Ammon's horn (tissue), 1 donor: ENCODE data around the gene ERC1.

Experiments
- DNase-seq: peaks from one replicate; pipeline ENCODE4 v3.0.0-alpha.2; 2016; ENCODE audit warnings: low spot score

Gene ERC1

DNA sequence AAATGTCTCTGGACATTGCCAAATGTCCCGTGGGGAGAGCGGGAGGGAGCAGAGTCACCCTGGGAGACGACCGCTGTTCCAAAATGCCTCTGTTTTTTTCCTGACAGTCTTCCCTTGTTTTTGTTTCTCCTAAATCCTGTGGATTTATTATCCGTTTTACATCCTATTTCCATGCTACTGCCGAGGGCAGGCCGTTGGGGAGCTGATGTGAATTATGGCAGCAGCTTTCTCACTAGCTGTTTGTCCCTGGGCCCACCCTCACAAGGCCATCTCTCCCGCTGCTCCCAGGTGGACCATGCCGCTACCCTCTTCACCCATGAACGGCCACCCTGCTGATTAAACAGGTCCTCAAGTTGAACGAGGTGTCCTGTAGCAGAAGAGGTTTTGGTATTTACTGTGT, 548.1 kb downstream of the ERC1 start:
- no peak for DNase-seq

DNA sequence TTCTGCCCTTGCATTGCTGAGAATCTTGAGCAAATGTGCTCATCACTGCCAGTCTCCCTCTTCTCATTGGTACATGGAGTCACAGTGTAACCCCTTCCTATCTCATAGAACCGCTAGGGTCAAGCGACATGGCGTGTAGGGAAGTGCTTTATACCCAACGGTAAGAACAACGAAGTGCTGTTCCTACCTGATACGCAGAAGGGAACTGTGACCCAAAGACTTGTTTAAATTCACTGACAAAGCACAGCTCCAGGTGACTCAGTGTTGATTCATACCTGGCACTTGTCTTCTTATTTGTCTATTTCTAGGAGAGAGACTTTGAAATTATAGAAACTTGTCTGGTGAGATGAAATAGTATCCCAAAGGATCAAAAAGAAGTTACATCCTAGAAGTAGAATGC, 549.7 kb downstream of the ERC1 start:
- no peak for DNase-seq

DNA sequence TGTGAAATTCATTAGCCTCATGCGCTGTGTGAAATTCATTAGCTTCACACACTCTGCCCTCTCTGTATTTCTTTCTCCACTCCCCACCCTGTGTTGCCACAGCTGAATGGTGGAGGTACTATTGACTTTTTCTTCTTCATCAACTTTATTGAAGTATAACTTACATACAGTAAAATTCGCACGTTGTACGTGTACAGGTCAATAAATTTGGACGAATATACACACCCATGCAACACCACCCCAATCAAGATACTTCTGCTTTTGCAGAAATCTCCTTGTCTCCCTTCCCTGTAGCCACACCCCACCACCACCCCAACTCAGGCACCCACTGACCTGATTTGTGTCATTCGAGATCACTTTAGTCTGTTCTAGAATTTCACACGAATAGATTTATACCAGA, 551.6 kb downstream of the ERC1 start:
- DNase-seq: no peak

DNA sequence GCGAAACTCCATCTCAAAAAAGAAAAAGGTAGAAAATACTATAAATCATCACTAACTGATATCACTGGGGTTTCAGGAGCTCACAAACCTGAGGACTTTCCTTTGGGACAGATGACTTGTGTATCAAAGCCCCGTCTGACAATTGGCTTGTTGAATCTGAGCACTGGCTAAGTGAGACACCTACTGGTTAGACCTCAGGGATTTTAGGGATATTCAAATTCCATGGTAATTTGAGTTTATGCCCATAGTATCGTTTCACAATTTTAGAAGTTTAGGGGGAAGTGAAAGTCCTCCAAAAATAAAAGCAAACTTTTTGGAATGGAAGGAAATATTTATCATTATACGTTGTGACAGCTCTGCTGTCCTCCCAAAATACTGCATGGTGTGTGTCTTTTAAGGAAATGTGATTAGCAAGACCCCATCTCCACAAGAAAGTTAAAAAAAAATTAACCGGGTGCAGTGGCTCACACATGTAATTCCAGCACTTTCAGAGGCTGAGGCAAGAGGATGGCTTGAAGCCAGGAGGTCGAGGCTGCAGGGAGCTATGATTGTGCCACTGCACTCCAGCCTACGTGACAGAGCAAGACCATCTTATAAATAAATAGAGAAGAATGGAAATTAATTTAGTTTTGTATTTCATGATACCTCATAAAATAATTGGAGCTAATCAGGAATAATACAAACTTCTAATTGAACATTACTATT, 554.1 kb downstream of the ERC1 start:
- DNase-seq: no peak
